ENCODE results near the gene ARID1B. TPM values are rescaled to one million over a fixed set of nuclear protein-coding genes. Genes with fewer than 3 reads are reported as not detected.
A peak's percentile ranks its signal among the peaks of the same experiment; 100 is the strongest.

ARID1B gene
- total RNA-seq, 1 experiment from 2014 or later, result 35.6 TPM

GRCh38 chr6:156948807-156949206 is 171.6 kb downstream of the ARID1B start:
- Histone ChIP-seq H3K27ac (ENCODE audit: low read depth, low read length) (peak overlapping the region; percentile 28; the same call in 1 of the 2 replicates), H4K20me1 (ENCODE audit: insufficient read depth) (no peaks in the 10 kb centered on the region; the same call in 1 of the 2 replicates), H2AFZ (ENCODE audit: low read depth, low read length, poor library complexity, severe bottlenecking) (no peak overlapping the region), H3K4me3 (replicated peaks in 1 of 2; ENCODE audit: low read depth in 1 of 2, low read length in 2 of 2) (peak overlapping the region in 1 of 2 experiments; percentile 2; a peak in 1 of 4 replicates), H3K9me3 (ENCODE audit: control insufficient read depth in 1 of 2, insufficient read depth in 1 of 2, low read depth in 1 of 2, low read length in 2 of 2) (no peaks in the 10 kb centered on the region), H3K4me1 (ENCODE audit: control insufficient read depth in 1 of 2, insufficient read depth in 2 of 2, low read length in 2 of 2) (peaks cover 24 to 32% of the 10 kb centered on the region in 2 experiments), H3K79me2 (ENCODE audit: insufficient read depth, low read length) (peaks cover 23% of the 10 kb centered on the region), H3K9ac (ENCODE audit: low read length) (peak overlapping the region; percentile 7; the same call in 1 of the 2 replicates), H3K4me2 (ENCODE audit: low read length) (peak overlapping the region; percentile 67), H3K9me2 (ENCODE audit: insufficient read depth) (no peaks in the 10 kb centered on the region), H3K36me3 (ENCODE audit: control insufficient read depth in 1 of 2, insufficient read depth in 2 of 2, low read length in 2 of 2) (no peaks in the 10 kb centered on the region), H3K27me3 (ENCODE audit: insufficient read depth, low read length) (no peaks in the 10 kb centered on the region)
- DNase-seq (ENCODE audit: low read depth, low spot score) (peak; percentile 41), ATAC-seq (peak; percentile 67)
- no TSS peak for BruUV-seq (replicated peaks)
- POLR2A ChIA-PET, result no interaction called here
- RAD21 ChIA-PET (ENCODE audit: low non-redundant PET in 1 of 2, low total read pairs in 2 of 2, uncharacterized antibody in 2 of 2, unreplicated experiment in 2 of 2), result no interaction called here
- 0 out of 2 replicates have a peak, but pooled peaks have one; percentile 11 for TF ChIP-seq FOSL1 (IDR thresholded peaks at IDR 0.05; ENCODE audit: low read depth)
- no peak for TF ChIP-seq ATF3 (IDR thresholded peaks at IDR 0.05)
- no peak for TF ChIP-seq SRF (IDR thresholded peaks at IDR 0.05; ENCODE audit: low read depth)
- peak; percentile 22 for TF ChIP-seq JUND (IDR thresholded peaks at IDR 0.05)
- peak; percentile 17; the same call in 1 of the 2 replicates for TF ChIP-seq RAD21 (IDR thresholded peaks at IDR 0.05; ENCODE audit: low read depth)
- CTCF ChIA-PET, result no interaction called here
- intact Hi-C loops (cut with micrococcal nuclease), result no loop called here

- no peaks in the 10 kb centered on the region for H4K20me1 ChIP-seq (ENCODE audit: insufficient read depth)
- H3K36me3 ChIP-seq (ENCODE audit: control insufficient read depth in 1 of 2, insufficient read depth in 2 of 2, low read length in 2 of 2), result no peaks in the 10 kb centered on the region
- H3K4me1 ChIP-seq (ENCODE audit: control insufficient read depth in 1 of 2, insufficient read depth in 2 of 2, low read length in 2 of 2), result peaks cover 28 to 34% of the 10 kb centered on the region in 2 experiments
- H3K9ac ChIP-seq (ENCODE audit: low read length), result peak overlapping the region; percentile 7; the same call in 1 of the 2 replicates
- TF ChIP-seq REST (IDR thresholded peaks at IDR 0.05; ENCODE audit: low read depth) (no peak), RAD21 (IDR thresholded peaks at IDR 0.05; ENCODE audit: low read depth) (no peak), ELF1 (IDR thresholded peaks at IDR 0.05; ENCODE audit: borderline replicate concordance, low read depth) (no peak), SP1 (IDR thresholded peaks at IDR 0.05; ENCODE audit: low read depth) (peak; percentile 55), CEBPB (IDR thresholded peaks at IDR 0.05; ENCODE audit: low read depth) (no peak), CBX3 (IDR thresholded peaks at IDR 0.05; ENCODE audit: low read depth) (peak; percentile 39; the same call in 1 of the 2 replicates), FOSL1 (IDR thresholded peaks at IDR 0.05; ENCODE audit: low read depth) (peak; percentile 75), POLR2AphosphoS5 (IDR thresholded peaks at IDR 0.05; ENCODE audit: low read depth, low read length) (no peak), JUND (IDR thresholded peaks at IDR 0.05) (peak; percentile 61), POLR2A (IDR thresholded peaks at IDR 0.05; ENCODE audit: borderline replicate concordance, extremely low read depth, insufficient read depth, insufficient read length) (no peak), EGR1 (IDR thresholded peaks at IDR 0.05; ENCODE audit: low read depth) (no peak), MAX (IDR thresholded peaks at IDR 0.05) (no peak)
- no peak overlapping the region for H2AFZ ChIP-seq (ENCODE audit: low read depth, low read length, poor library complexity, severe bottlenecking)
- ATAC-seq (peak; percentile 92), DNase-seq (ENCODE audit: low read depth, low spot score) (peak; percentile 43)
- peak overlapping the region; percentile 28; the same call in 1 of the 2 replicates for H3K27ac ChIP-seq (ENCODE audit: low read depth, low read length)
- H3K4me3 ChIP-seq (replicated peaks in 1 of 2; ENCODE audit: low read depth in 1 of 2, low read length in 2 of 2), result peak overlapping the region in 1 of 2 experiments; percentile 2; a peak in 1 of 4 replicates
- peak overlapping the region; percentile 67 for H3K4me2 ChIP-seq (ENCODE audit: low read length)
- intact Hi-C loops (cut with micrococcal nuclease), result no loop called here
- no peaks in the 10 kb centered on the region for H3K27me3 ChIP-seq (ENCODE audit: insufficient read depth, low read length)
- ChIA-PET POLR2A (no interaction called here), CTCF (no interaction called here), RAD21 (ENCODE audit: low non-redundant PET in 1 of 2, low total read pairs in 2 of 2, uncharacterized antibody in 2 of 2, unreplicated experiment in 2 of 2) (no interaction called here)
- no peaks in the 10 kb centered on the region for H3K9me2 ChIP-seq (ENCODE audit: insufficient read depth)
- no TSS peak for BruUV-seq (replicated peaks)
- H3K9me3 ChIP-seq (ENCODE audit: control insufficient read depth in 1 of 2, insufficient read depth in 1 of 2, low read depth in 1 of 2, low read length in 2 of 2), result no peaks in the 10 kb centered on the region
- H3K79me2 ChIP-seq (ENCODE audit: insufficient read depth, low read length), result peaks cover 23% of the 10 kb centered on the region
Measured at GRCh38 chr6:156949376-156949775, 172.2 kb downstream of the ARID1B start.
